ENCODE data around the gene LRP1B.

Gene LRP1B

GRCh38 chr2:141063406-141063805 is 1067.4 kb downstream of the LRP1B start:
- DNase-seq: no peak

DNA sequence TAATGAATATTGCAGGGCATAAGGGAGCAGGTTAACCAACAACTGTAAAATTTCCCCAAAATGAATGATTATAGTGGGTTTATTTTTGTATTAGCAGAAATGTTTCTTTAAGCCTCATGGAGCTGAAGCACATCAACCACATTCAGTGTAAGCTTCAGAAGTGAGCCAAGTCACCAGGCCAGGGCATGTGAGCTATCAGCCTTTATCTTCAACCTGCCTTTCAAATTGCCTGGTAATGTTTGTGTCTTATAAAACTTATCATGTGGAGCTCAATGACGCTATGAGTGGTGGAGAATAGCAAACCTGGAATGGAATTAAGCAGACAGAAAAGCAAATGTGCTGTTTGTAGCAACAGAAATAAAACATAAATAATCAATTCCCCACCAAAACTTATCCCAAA is 1068.4 kb downstream of the LRP1B start:
- DNase-seq: no peak

- no peak for DNase-seq
Observed at GRCh38 chr2:141062031-141062430, 1068.8 kb downstream of the LRP1B start.

GRCh38 chr2:141058556-141058955 is 1072.3 kb downstream of the LRP1B start:
- no peak for DNase-seq

DNA sequence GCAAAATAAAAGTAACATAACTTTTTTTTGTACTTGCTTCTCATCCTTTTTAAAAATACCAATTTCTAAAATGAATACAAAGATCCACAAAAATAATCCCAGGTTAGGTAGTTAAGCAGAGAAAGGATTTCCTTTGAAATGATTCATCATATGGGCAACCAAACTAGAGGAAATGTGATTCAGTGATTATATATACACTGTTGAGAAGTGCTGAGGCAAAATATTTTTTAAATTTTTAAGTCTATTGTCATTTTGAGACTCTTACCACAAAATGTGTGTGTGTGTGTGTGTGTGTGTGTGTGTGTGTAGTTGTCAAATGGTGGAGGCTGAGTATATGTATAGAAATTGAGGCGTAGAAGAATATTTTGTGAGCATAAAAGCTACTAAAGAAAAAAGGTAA is 1075.3 kb downstream of the LRP1B start:
- DNase-seq: no peak

GRCh38 chr2:141048951-141049350 is 1081.9 kb downstream of the LRP1B start:
- DNase-seq: no peak

DNA sequence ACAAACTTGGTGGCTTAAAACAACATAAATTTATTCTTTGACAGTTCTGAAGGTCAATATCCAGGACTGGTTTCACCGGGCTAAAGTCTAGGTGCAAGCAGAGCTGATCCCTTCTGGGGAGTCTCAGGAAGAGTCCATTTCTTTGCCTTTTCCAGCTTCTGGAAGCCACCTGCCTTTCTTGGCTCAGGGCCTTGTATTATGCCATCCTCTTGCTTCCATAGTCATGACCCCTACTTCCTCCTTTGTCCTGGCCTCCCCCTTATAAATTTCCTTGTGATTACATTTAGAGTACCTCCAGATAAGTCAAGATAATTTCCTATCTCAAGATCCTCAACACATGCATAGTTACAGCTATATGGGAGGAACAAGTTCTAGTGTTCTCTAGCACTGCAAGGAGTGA is 1089.5 kb downstream of the LRP1B start:
- no peak for DNase-seq

DNA sequence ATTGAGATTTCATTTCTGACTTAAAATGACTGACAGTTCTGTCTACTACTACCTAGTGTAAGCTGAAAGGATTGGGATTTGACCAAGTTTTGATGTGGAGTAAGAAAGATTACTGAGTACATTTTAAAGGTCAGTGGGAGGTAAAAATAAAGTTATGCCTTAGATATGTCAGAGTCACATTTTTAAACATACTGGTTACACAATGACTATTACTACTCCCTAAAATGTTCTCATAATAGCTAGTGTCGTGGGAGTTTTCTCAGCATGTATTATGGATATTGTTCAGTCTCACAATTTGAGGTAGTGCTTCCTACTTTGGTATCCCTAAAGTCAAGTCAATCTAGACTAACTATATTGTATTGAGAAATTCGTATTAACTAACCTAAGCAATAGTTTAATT is 1092.5 kb downstream of the LRP1B start:
- DNase-seq: no peak

DNA sequence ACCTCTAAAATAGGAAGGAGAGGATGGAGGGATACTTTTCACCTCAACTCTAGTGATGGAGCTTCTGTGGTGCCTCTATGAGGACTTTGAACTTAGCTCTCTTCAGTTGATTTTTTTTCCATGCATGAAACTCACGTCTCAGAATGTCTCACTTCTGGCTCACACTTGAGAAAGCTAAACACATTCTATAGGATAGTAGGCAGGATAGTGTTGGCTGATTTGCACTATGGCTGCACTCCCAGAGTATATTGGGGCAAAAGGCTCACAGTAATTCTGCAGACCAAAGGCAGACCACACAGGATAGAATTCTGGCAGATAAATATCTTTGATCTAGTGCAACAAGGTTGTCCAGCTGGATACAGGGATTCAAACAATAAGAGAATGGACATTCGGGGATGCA is 1093.5 kb downstream of the LRP1B start:
- DNase-seq: no peak

DNA sequence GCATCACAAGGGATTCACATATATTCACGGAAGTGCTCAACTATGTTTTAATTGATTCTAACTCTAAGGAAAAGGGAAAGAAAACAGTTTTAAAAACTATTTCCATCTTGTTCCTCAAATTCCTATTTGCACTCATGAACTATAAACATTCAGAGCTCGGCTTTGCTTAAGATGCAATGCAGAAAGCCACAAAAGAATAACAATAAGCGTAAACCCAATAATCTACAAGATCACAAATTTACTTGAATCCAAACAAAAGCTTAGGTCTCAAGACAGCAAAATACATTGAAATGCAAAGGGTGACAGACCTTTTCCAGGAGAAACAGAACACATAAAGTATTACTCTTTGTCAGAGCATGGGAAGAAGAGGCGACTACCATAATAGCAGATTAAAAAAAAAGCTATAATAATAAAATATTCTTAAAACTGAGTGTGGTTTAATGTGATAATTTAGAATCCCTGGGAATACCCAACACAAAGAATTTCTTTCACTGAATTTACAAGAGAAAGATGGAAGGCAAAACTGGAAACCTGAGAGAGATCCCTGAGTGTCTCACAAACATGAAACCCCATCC is 1094.9 kb downstream of the LRP1B start:
- no peak for DNase-seq

GRCh38 chr2:141029428-141030078 is 1101.3 kb downstream of the LRP1B start:
- DNase-seq: no peak

DNA sequence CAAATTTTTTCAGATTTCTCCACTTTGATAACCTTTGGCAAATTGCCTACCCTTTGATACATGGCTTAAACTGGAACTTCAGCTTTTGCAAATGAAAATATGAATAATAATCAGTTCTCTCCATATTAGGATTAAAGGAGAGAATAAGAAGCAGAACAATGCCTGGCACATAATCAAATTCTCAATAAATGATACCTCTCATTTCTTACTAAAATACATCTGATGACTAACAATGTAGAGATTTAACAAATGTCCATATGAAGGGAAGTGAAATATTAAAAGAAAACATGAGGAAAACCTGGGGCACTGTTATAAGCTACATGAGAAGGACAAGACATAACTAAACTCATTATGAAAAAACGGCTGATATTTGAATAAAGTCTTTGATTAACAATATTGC is 1103.6 kb downstream of the LRP1B start:
- DNase-seq: no peak

GRCh38 chr2:141021611-141022010 is 1109.2 kb downstream of the LRP1B start:
- DNase-seq: no peak

DNA sequence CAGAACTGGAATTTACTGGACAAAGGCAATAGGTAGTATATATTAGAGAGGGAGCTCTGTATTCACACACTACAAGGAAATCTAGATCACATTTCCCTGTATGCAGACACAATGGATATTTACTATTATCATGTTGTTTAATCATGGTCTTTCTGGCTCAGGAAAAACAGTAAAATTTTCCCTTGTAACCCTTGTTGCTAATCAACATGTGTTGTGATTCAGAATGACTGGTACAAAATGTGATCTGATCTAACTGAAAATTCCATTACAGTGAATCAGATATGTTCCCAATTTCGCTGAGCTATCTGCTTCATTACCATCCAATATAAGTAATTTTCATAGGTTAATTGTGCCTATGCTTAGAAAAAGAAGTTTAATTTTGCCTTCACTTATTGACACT is 1109.7 kb downstream of the LRP1B start:
- DNase-seq: no peak

GRCh38 chr2:141020346-141020745 is 1110.5 kb downstream of the LRP1B start:
- DNase-seq: no peak

- no peak for DNase-seq
Observed at GRCh38 chr2:141015341-141016047, 1115.3 kb downstream of the LRP1B start.

DNA sequence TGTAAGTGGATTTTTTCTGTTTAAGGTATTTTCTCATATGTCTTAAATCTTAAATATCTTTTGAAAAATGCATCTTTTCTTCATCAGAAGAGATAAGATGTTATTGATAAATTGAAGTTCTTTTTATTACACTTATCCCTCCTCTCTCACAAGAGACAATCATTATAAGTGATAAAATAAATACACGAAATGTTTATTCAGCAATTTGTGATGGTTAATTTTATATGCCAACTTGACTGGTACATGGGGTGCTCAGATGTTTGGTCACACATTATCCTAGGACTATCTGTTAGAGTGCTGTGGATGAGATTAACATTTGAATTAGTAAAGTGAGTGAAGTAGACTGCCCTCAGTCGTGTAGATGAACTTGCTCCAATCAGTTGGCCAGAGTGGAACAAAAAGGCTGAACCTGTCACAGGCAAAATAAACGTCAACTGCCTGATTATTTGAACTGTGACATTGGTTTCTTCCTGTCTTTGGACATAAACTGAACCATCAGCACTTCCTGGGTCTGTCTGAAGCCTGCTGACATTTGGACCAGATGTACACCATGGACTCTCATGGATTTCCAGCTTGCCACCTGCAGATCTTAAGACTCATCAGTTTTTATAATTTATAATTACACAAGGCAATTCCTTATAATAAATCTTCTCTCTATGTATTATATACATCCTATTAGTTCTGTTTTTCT is 1126.7 kb downstream of the LRP1B start:
- DNase-seq: no peak

DNA sequence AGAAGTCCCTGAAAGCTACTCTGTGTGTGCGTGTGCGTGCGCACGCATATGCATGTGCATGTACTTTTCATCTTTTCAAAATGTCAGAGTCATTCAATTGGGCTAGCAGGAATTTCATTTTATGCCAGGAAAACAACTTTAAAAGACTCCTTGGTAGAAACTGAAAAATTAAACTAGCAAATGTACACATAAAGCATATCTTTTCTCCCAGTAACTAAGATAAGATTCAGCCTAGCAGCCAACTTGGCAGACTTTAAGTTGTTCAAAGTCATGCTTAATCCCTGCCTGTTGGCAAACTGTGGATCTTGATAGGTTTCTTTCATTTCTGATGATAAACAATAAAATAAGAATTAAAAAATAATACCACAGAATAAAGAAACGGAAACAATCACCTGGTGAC is 1129.1 kb downstream of the LRP1B start:
- no peak for DNase-seq

DNA sequence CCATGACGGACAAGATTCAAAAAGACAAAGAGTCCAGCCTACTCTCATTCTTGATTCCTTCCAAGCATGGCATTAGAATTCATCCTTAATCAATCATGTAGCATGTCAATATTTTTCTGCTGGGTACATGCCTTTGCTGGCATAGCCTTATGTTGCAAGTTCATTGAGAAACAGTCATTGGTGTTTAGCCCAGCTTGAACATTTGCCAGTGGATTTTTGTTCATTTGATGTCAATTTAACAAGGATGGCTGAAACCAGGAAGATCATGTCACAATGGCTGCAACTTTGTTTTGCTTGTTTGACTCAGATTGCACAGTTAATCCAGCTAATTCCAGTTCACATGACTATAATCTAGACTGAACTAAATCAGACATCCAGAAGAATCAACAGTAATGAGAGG is 1132.2 kb downstream of the LRP1B start:
- DNase-seq: no peak

- no peak for DNase-seq
Observed at GRCh38 chr2:140998017-140998416, 1132.8 kb downstream of the LRP1B start.

DNA sequence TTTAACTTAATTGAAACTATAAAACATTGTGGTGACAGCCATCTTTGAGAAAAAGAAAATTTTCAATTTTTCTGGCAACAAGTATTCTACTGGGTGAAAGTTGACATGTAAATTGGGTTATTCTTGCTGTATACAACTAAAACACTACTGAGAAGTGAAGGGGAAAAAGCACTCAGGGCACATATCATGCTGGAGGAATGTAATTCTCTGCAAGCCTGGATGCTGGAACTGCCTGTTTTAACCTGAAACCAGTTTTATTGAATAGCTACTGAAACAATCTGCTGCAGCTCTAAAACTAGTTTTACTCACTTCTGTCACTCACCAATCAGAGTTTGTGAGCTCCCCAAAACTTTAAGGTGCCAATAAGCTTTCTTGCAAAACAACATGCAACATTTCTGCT is 1136.0 kb downstream of the LRP1B start:
- DNase-seq: no peak

GRCh38 chr2:140990416-140990815 is 1140.4 kb downstream of the LRP1B start:
- no peak for DNase-seq

- DNase-seq: no peak
Observed at GRCh38 chr2:140988597-140988996, 1142.2 kb downstream of the LRP1B start.

DNA sequence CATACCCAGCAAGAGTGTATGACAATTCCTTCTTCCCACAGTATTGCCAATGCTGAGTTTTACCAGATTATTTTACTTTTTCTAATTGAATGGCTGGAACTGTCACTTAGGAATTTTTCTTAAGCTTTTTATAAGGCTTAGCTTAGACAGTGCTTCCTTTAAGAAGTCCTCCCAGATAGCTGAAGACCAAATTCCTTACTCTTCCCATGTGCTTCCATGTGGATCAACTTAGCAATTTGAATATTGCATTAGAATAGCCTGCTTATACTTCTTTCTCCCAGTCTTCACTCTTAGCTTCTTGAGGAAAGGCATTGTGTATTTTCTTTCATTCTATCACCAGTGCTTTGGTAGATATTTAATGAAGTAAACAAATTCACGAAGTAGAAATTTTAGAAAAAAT is 1144.4 kb downstream of the LRP1B start:
- DNase-seq: no peak

All from CD4-positive, alpha-beta T cell treated with Interleukin-1 beta for 1 hour (primary cell).